Activated T-cell treated with anti-CD3 and anti-CD28 coated beads for 1 hour (primary cell): ENCODE data around the gene PIP4K2B.

Experiments
- DNase-seq: peaks from one replicate; pipeline ENCODE4 v3.0.0-alpha.2; 2020; ENCODE audit warnings: low read depth

PIP4K2B gene

GRCh38 chr17:38743556-38744171 is 55.7 kb downstream of the PIP4K2B start:
- DNase-seq, result no peak

DNA sequence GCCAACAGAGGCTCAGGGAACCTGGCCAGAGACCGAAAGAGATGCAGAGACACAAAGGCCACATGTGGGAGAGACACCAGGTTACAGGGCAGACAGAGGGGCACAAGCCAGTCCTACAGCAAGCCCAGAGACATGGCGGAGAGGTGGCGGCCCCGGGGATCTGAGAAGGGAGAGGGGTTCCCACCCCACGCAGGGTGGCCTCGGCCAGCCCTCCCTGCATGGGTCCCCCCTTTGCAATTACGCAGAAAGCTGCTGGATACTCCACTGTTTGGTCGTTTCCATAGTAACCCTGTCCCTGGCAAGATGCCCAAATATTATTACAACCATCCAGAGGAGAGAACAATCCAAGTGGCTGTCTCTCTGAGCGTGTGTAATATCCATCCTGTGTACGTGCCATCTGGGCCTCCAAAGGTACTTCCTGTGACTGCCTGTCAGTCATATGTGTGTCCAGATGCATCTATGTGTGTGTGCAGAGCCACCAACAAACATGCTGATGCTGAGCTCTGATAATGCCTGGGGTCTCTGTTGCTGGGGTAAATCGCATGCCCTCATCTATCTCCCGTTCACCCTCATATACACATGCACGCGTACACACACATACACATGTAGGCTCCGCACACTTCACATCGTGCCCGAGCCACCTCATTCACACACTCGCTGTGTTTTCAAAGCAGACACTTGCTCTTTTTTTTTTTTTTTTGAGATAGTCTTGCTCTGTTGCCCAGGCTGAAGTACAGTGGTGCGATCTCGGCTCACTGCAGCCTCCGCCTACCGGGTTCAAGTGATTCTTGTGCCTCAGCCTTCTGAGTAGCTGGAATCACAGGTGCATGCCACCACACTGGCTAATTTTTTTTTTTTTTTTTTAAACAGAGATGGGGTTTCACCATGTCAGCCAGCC is 56.7 kb downstream of the PIP4K2B start:
- no peak for DNase-seq

GRCh38 chr17:38741921-38742410 is 57.4 kb downstream of the PIP4K2B start:
- DNase-seq, result no peak

- no peak for DNase-seq
These were observed 57.9 kb downstream of the PIP4K2B start for GRCh38 chr17:38741461-38741860.

- DNase-seq, result no peak
These were observed 58.5 kb downstream of the PIP4K2B start for GRCh38 chr17:38740806-38741205.

- DNase-seq, result no peak
These were observed 59.3 kb downstream of the PIP4K2B start for GRCh38 chr17:38740044-38740443.

- no peak for DNase-seq
These were observed 60.1 kb downstream of the PIP4K2B start for GRCh38 chr17:38739305-38739704.

DNA sequence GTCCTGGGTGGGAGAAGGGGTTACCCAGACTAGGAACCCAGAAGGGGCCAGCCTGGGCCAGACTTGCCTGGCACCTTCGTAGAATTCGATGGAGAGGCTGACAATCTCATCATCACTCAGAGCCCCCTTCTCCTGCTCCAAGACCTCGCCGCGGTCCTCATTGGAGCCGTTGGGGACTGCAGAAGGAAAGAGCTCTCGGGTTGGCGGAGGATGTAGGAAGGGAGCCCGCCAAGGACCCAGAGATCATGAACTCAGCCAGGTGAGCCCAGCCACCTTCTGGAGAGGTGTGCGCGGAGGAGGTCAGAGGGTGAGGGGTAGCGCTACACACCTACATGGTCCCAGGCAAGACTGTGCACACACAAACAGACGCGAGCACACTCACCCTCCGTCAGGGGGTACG is 60.7 kb downstream of the PIP4K2B start:
- no peak for DNase-seq

DNA sequence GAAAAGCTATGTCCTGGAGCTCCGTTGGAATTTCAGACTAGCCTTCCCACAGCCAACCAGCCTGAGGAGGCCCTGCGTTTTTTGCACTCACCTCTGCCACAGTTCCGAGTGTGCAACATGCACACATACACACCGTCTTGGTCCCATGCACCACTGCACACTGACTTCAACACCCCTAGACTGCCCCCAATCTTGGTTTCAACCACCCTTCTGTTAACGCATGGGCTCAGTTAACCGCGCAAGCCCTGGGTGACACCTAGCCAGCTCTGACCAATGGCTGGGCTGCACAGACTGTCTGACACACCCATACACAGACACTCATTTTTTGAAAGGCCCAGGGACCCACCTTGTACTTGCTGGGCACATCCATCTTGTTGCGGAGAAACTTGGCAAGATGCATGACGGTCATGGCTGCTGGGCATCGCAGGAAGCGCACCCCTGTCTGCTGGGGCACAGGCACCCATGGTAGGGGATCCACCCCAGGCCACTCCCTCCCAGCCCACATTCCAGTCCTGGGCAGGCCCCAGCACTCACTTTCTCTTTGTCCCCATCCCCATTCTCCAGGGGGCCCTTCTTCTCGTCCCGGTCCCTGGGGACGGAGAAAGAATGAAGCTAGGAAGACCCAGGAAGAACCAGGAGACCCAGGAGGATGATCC is 61.2 kb downstream of the PIP4K2B start:
- DNase-seq, result no peak

DNA sequence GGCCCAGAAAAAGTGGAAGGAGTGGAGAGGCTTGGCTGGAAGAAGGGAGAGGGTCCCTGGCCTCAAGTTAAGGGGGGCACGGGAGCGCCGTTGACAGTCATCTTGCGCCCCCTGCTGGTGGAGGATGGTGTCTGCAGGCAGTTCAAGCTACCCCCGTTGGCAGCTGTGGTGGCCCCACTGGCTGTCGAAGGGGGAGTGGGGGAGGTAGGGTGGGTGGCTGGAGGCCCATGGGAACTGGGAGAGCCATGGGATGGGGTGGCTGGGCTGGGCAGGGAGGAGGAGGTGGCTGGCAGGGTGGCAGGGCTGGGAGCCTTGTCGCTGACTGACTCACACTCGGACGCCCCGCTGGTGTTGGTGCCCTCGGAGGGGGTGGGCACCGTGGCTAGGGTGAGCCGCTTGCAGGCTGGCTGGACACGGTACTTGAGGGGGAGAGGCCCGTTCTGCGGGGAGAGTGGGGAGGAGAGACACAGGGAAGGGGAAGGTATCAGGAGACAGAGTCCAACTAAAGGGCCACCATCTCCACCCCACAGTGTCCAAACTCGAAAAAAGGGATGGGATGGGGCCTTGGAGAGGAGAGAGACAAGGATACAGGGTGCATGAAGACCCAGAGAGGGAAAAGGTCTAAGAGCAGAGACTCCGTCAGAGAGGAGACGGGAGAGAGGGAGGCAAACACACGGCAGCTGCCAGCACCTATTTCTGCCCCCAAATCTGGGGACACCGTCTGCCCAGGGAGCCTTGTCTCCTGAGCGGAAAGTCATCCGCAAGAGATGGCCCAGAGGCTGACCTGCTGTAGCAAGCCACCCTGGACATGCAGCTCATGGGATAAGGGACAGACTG is 64.0 kb downstream of the PIP4K2B start:
- DNase-seq, result peak; percentile 81

- DNase-seq, result no peak
These were observed 65.1 kb downstream of the PIP4K2B start for GRCh38 chr17:38733982-38734973.

GRCh38 chr17:38733282-38733981 is 65.9 kb downstream of the PIP4K2B start:
- DNase-seq, result no peak

DNA sequence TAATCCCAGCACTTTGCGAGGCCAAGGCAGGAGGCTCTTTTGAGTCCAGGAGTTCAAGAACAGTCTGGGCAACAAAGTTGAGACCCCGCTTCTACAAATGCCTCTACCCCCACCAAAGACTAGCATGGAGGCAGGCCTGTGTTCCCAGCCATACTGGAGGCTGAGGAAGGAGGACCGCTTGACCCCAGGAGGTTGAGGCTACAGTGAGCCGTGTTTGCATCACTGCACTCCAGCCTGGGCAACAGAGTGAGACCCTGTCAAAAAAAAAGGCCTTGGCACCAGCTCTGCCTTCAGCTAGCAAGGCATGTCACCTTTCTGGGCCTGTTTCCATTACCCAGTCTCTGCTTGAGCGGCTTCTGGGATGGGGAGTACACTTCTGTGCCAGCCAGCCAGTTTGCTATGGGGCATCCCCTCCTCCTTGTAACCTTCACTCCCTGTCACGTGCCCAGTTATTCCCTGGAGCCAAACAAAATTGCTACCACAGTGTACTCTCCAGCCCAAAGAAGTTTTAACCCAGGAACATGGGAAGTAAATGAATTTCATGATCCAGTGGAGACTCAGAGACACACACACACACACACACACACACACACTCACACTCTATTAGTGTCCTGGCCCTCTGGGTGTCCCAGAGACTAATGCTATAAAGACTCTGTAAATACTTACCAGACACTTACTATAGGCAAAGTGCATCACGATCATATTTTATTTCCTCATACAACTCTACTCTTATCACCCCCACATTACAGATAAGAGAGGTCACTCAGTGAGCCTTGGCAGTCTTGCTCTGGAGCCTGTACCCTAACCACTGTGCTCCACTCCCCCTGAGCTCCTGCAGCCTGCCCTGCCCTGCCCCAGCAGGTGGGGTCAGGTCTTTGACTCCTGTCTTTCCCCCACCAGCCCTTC is 66.7 kb downstream of the PIP4K2B start:
- DNase-seq, result no peak

DNA sequence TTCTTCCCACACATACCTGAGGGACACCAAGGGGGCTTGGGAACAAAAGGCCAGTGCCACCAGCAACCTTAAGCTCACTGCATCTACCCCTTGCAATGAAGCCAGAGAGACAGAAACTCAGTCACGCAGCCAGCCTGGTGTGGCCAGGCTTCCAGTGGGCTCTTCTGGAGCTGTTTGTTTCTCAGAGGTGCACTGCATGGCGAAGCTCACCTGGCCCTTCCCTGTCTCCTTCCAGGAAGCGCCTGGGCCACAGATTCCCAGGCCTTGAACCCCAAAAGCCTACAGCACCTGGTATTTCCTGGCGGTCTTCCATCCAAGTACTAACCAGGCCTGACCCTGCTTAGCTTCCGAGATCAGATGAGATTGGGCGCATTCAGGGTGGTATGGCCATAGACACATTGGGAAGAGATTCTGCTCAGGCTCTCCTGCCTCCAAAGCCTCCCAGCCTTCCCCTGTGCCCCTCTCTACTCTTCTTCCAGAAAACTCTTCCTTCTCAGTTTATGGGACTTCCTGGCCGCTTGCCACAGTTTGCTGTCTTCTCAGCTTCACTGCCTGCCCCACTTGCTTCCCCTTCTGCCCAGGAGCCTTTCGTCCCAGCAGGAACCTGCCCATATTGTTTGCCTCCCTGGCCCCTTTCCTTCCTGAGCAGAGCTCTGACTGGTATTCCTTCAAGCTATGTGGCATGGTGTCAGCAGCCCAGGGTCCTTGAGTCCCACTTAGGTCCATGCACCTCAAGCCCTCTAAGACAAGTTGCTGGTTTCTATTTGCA is 67.6 kb downstream of the PIP4K2B start:
- DNase-seq, result no peak

- no peak for DNase-seq
These were observed 68.6 kb downstream of the PIP4K2B start for GRCh38 chr17:38730526-38731379.

DNA sequence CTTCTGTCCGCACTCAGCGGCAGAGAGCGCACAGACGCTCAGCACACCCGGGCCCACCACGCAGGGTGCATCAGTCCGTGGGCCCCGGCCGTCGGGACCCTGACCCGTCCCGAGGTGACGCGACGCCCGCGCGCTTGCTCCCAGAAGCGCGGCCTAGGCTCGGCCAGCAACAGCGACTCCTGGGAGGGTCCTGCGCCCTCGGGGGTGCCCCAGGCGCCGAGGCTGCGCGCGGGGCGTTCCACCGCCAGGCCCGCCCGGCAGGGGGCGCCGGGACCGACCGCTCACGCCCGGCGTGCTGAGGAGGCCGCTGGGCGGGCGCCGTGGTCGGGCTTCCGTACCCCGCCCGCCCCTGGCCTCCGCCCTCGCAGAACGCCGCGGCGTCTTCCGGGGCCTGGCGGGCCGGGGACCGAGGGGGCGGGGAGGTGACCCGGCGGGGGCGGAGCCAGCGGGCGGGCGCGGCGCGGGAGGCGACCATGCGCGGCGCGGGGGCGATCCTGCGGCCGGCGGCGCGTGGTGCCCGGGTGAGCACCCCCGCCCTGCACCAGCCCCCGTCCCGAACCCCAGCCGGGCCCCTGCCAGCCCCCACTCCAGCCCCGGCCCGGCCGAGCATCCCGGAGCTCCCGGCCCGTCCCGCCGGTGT is 69.3 kb downstream of the PIP4K2B start, which contains the start of gene CISD3:
TSS of gene CISD3 (plus strand) at position 456 of the 640 bp plus-strand sequence. CDS start at position 474, 18 bp downstream.
- peak; percentile 75 for DNase-seq
